Natural killer cell (primary cell): ENCODE data around the gene PLEKHA8. TPM values are rescaled to one million over a fixed set of nuclear protein-coding genes. Genes with fewer than 3 reads are reported as not detected.
A peak's percentile ranks its signal among the peaks of the same experiment; 100 is the strongest.

Source experiments
- ATAC-seq, 3 donors: fragments of 150-1000 bp in 2 of 3; fragments of 200-7000 bp in 1 of 3; cut with Tn5 transposase; 1 replicate in 1 of 3; 2 replicates in 2 of 3; pipeline ENCODE4 v1.10.0; 2021; ENCODE audit warnings: mild to moderate bottlenecking in 2 of 3, moderate library complexity in 2 of 3
- DNase-seq, 2 donors: peaks; one replicate each; pipeline versions ENCODE4 v3.0.0 to v3.0.0-alpha.2; 2013 to 2021; ENCODE audit warnings: mixed read lengths in 1 of 2
- H3K27ac ChIP-seq: one replicate; pipeline ENCODE4 v1.5.1; 2013; ENCODE audit warnings: mild to moderate bottlenecking, low read length
- H3K27me3 ChIP-seq: one replicate; pipeline ENCODE4 v1.6.1; 2013; ENCODE audit warnings: low read length; ENCODE audit not compliant: control insufficient read depth, insufficient read depth
- H3K36me3 ChIP-seq: one replicate; pipeline ENCODE4 v1.6.1; 2013; ENCODE audit warnings: low read length; ENCODE audit not compliant: control insufficient read depth, insufficient read depth
- H3K4me1 ChIP-seq: one replicate; pipeline ENCODE4 v1.6.1; 2013; ENCODE audit warnings: low read length; ENCODE audit not compliant: control insufficient read depth, insufficient read depth
- H3K4me3 ChIP-seq: one replicate; pipeline ENCODE4 v1.5.1; 2013; ENCODE audit warnings: low read length
- H3K9me3 ChIP-seq: one replicate; pipeline ENCODE4 v1.6.1; 2013; ENCODE audit warnings: low read length; ENCODE audit not compliant: control insufficient read depth, insufficient read depth
- H3K27ac Mint-ChIP-seq, 2 donors: one replicate each; pipeline ENCODE4 v1.8.0; 2022; ENCODE audit warnings: mild to moderate bottlenecking in 2 of 2, mixed read lengths in 2 of 2, moderate library complexity in 1 of 2
- H3K27me3 Mint-ChIP-seq, 2 donors: one replicate each; pipeline ENCODE4 v1.8.0; 2022; ENCODE audit warnings: low read depth in 2 of 2, mixed read lengths in 2 of 2
- H3K36me3 Mint-ChIP-seq: one replicate; pipeline ENCODE4 v1.8.0; 2022; ENCODE audit warnings: mixed read lengths
- H3K4me1 Mint-ChIP-seq, 2 donors: one replicate each; pipeline ENCODE4 v1.8.0; 2022; ENCODE audit warnings: mixed read lengths in 2 of 2
- H3K4me3 Mint-ChIP-seq: one replicate; pipeline ENCODE4 v1.8.0; 2022; ENCODE audit warnings: mild to moderate bottlenecking, moderate library complexity, mixed read lengths
- H3K9me3 Mint-ChIP-seq, 2 donors: one replicate each; pipeline ENCODE4 v1.8.0; 2022; ENCODE audit warnings: mixed read lengths in 2 of 2
- WGBS: methylation state at CpG from one replicate; pipeline ENCODE4 v1.1.7; 2013; ENCODE audit warnings: missing lambda C conversion rate; ENCODE audit not compliant: insufficient coverage; 5-methylcytosine and 5-hydroxymethylcytosine counted together
- intact Hi-C: fragments of 100-400 bp; cut with micrococcal nuclease; formaldehyde crosslinking; loops from one replicate; pipeline ENCODE4 v1.14.2; 2022
- total RNA-seq, 4 donors: library from RNA; stranded (reverse); fragments of 120-200 nt in 1 of 4; gene quantifications; one replicate each; pipeline versions ENCODE4 v1.2.3 to v1.2.4, GENCODE V29; 2013 to 2022
- TF ChIP-seq, protein P1 (sequence below): fragments of 200-600 bp; IDR thresholded peaks from one replicate; pipeline ENCODE4 v1.8.0; 2022; ENCODE audit warnings: antibody characterized with exemption

The PLEKHA8 gene
- total RNA-seq, 3 donors from 2014 or later (not counting 1 experiment from before 2014, with no cell fraction given) = 8.7 to 12.8 (median 11.8) TPM

DNA sequence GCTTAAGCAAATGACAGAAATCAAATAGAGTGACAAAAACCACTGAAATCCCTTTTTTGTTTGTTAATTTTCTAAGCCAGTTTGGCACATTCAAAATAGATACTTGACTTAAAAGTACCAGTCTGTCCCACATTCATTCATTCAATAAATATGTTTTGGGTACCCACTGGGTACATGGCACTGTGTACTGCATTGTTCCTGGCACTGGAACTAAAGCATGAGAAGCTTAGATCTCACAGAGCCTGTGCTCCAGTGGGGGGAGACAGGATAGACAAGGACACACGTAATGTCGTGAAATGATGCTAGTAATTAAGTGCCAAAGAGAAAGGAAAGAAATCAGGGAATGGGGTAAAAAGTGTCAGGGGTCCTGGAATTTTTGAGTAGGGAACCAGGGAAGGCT is 119.6 kb downstream of the PLEKHA8 start:
- H3K9me3 Mint-ChIP-seq = no peaks in the 10 kb centered on the region
- ATAC-seq = no peak
- Histone ChIP-seq H3K4me1 (peaks cover 8% of the 10 kb centered on the region), H3K4me3 (no peak overlapping the region), H3K9me3 (no peaks in the 10 kb centered on the region), H3K36me3 (no peaks in the 10 kb centered on the region), H3K27ac (no peak overlapping the region), H3K27me3 (no peaks in the 10 kb centered on the region)
- no peaks in the 10 kb centered on the region for H3K4me1 Mint-ChIP-seq
- peaks cover 0 to 2% of the 10 kb centered on the region in 2 donors for H3K27me3 Mint-ChIP-seq
- no peak overlapping the region for H3K27ac Mint-ChIP-seq
- no peak overlapping the region for H3K4me3 Mint-ChIP-seq
- 94% methylated on average over 2 of the region's 2 CpGs for WGBS
- no peaks in the 10 kb centered on the region for H3K36me3 Mint-ChIP-seq
- TF ChIP-seq, protein P1, sequence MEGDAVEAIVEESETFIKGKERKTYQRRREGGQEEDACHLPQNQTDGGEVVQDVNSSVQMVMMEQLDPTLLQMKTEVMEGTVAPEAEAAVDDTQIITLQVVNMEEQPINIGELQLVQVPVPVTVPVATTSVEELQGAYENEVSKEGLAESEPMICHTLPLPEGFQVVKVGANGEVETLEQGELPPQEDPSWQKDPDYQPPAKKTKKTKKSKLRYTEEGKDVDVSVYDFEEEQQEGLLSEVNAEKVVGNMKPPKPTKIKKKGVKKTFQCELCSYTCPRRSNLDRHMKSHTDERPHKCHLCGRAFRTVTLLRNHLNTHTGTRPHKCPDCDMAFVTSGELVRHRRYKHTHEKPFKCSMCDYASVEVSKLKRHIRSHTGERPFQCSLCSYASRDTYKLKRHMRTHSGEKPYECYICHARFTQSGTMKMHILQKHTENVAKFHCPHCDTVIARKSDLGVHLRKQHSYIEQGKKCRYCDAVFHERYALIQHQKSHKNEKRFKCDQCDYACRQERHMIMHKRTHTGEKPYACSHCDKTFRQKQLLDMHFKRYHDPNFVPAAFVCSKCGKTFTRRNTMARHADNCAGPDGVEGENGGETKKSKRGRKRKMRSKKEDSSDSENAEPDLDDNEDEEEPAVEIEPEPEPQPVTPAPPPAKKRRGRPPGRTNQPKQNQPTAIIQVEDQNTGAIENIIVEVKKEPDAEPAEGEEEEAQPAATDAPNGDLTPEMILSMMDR = no peak
- intact Hi-C loops = no loop called here
- no peak for DNase-seq

DNA sequence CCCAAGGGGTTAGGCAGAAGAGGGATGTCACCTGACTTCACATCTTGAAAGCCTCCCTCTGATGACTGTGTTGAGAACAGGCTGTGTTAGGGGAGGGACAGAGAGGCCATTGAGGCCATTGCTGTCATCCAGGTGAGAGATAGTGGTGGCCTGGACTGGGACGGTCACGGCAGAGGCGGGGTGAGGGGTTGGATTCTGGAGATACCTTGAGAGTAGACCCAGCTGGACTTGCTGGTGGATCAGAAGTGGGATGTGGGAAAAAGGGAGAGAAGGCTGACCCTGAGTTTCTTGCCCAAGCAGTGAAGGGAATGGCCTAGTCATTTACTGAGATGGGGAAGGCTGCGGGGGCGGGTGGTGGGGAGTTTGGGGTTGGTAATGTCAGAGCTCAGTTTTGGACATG is 120.2 kb downstream of the PLEKHA8 start:
- TF ChIP-seq, protein P1 = no peak
- Mint-ChIP-seq H3K27ac (no peak overlapping the region), H3K36me3 (no peaks in the 10 kb centered on the region), H3K27me3 (peaks cover 0 to 2% of the 10 kb centered on the region in 2 donors), H3K9me3 (no peaks in the 10 kb centered on the region), H3K4me3 (no peak overlapping the region), H3K4me1 (no peaks in the 10 kb centered on the region)
- Histone ChIP-seq H3K27ac (no peak overlapping the region), H3K27me3 (no peaks in the 10 kb centered on the region), H3K9me3 (no peaks in the 10 kb centered on the region), H3K4me1 (peaks cover 8% of the 10 kb centered on the region), H3K4me3 (no peak overlapping the region), H3K36me3 (no peaks in the 10 kb centered on the region)
- intact Hi-C loops = no loop called here
- DNase-seq (no peak), ATAC-seq (no peak)
- 97% methylated on average over 5 of the region's 5 CpGs for WGBS

DNA sequence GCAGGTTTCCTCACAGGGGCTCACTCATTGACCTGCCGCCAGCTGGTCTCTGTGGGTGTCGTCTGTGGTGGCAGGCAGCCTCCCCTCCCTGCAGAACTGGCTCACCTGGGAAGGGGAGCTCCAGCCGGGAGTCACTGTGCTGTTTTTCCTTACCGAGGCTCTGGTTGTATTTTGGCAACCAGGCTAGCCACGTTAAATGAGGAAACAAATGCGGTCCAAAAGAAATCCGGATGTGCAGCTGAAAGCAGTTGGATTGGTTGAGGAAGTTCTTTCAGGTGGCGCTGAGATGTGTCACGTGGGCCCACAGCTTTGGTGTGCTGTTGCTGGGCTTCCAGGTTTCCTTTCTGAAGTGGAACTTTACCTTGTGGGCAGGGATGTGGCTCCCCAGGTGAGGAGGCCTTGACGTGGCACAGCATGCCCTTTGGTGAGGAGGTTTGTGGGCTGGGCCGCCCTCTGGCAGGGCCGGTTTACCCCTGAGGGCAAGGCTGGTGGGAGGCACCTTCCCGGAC is 120.8 kb downstream of the PLEKHA8 start:
- WGBS = 24% methylated on average over 13 of the region's 13 CpGs
- Histone ChIP-seq H3K4me3 (no peak overlapping the region), H3K36me3 (no peaks in the 10 kb centered on the region), H3K27me3 (no peaks in the 10 kb centered on the region), H3K9me3 (no peaks in the 10 kb centered on the region), H3K4me1 (peaks cover 8% of the 10 kb centered on the region), H3K27ac (no peak overlapping the region)
- H3K36me3 Mint-ChIP-seq = no peaks in the 10 kb centered on the region
- H3K9me3 Mint-ChIP-seq = no peaks in the 10 kb centered on the region
- intact Hi-C loops = no loop called here
- H3K27me3 Mint-ChIP-seq = peaks cover 0 to 2% of the 10 kb centered on the region in 2 donors
- ATAC-seq (peak; percentile 30 to 56 (median 44)), DNase-seq (peak in 1 of 2 donors; percentile 66)
- H3K4me3 Mint-ChIP-seq = peak overlapping the region; percentile 9
- H3K4me1 Mint-ChIP-seq = no peaks in the 10 kb centered on the region
- H3K27ac Mint-ChIP-seq = no peak overlapping the region
- TF ChIP-seq, protein P1 = no peak

DNA sequence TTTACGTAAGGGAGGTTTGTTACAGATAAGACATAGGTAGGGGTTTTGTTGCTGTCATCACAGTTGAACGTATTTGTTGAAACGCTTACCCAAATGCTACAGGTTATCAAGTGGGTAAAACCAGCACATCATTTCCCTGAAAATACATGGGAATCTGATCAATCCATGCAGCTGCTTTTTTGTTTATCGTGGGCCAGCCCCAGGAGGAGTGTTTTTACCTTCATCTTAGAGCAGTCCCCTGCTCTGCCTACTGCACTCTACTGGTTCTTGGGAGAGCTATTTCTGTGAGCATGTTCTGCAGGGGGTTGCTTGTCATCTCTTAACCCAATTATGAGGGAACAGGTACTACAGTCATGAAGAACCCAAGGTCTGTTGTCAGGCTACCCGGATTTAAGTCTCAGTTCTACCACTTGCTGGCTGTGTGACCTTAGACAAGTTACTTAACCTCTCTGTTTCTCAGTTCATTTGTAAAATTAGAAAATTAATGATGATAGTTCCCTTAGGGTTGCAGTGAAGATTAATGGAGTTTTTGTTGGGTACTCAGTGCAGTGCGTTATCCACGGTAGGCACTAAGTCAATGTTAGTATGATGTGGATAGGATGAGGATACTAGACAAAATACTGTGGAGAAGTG is 121.5 kb downstream of the PLEKHA8 start:
- peaks cover 8% of the 10 kb centered on the region for H3K4me1 ChIP-seq
- Mint-ChIP-seq H3K4me3 (no peak overlapping the region), H3K4me1 (no peaks in the 10 kb centered on the region), H3K27me3 (peaks cover 0 to 2% of the 10 kb centered on the region in 2 donors), H3K27ac (no peak overlapping the region), H3K9me3 (no peaks in the 10 kb centered on the region), H3K36me3 (no peaks in the 10 kb centered on the region)
- WGBS = 95% methylated on average over 7 of the region's 7 CpGs
- H3K36me3 ChIP-seq = no peaks in the 10 kb centered on the region
- ATAC-seq (no peak), DNase-seq (no peak)
- H3K27me3 ChIP-seq = no peaks in the 10 kb centered on the region
- intact Hi-C loops = no loop called here
- no peak overlapping the region for H3K27ac ChIP-seq
- H3K4me3 ChIP-seq = no peak overlapping the region
- TF ChIP-seq, protein P1 = no peak
- H3K9me3 ChIP-seq = no peaks in the 10 kb centered on the region
